ENCODE data around the gene TTC28.

GRCh38 chr22:28141614-28142013 is 538.0 kb downstream of the TTC28 start:
- no peak for TF ChIP-seq POLR2A (IDR thresholded peaks at IDR 0.05; ENCODE audit: borderline replicate concordance, extremely low read depth, insufficient read depth, insufficient read length)
- TF ChIP-seq, protein P1, sequence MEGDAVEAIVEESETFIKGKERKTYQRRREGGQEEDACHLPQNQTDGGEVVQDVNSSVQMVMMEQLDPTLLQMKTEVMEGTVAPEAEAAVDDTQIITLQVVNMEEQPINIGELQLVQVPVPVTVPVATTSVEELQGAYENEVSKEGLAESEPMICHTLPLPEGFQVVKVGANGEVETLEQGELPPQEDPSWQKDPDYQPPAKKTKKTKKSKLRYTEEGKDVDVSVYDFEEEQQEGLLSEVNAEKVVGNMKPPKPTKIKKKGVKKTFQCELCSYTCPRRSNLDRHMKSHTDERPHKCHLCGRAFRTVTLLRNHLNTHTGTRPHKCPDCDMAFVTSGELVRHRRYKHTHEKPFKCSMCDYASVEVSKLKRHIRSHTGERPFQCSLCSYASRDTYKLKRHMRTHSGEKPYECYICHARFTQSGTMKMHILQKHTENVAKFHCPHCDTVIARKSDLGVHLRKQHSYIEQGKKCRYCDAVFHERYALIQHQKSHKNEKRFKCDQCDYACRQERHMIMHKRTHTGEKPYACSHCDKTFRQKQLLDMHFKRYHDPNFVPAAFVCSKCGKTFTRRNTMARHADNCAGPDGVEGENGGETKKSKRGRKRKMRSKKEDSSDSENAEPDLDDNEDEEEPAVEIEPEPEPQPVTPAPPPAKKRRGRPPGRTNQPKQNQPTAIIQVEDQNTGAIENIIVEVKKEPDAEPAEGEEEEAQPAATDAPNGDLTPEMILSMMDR (IDR thresholded peaks at IDR 0.05 in 2 of 3, conservative IDR thresholded peaks at IDR 0.05 in 1 of 3; ENCODE audit: borderline replicate concordance in 1 of 3, insufficient read depth in 1 of 3, low read depth in 2 of 3, low read length in 2 of 3), result no peak
- no peak for TF ChIP-seq EZH2phosphoT487 (IDR thresholded peaks at IDR 0.05; ENCODE audit: borderline replicate concordance)
- TF ChIP-seq EZH2 (IDR thresholded peaks at IDR 0.05), result no peak
- no peak for TF ChIP-seq POLR2AphosphoS5 (IDR thresholded peaks at IDR 0.05; ENCODE audit: low read depth, low read length)
- no peak for TF ChIP-seq RAD21 (IDR thresholded peaks at IDR 0.05; ENCODE audit: low read depth)
- no peak for TF ChIP-seq SIN3A (IDR thresholded peaks at IDR 0.05; ENCODE audit: low read depth)
- TF ChIP-seq REST (IDR thresholded peaks at IDR 0.05; ENCODE audit: low read depth), result no peak
